ENCODE measurements around the gene UPK3A. TPM values are rescaled to one million over a fixed set of nuclear protein-coding genes. Genes with fewer than 3 reads are reported as not detected.

The UPK3A gene
- total RNA-seq, 4 donors from 2014 or later, result not detected

GRCh38 chr22:45285263-45286058 is 712 bp downstream of the UPK3A start:
- TF ChIP-seq POLR2A (IDR thresholded peaks at IDR 0.05), result no peak
- TF ChIP-seq CTCF (IDR thresholded peaks at IDR 0.05), result no peak
- peaks cover 0 to 8% of the 10 kb centered on the region in 2 donors for H3K4me1 ChIP-seq
- no peaks in the 10 kb centered on the region for H3K9me3 ChIP-seq
- H3K4me3 ChIP-seq, result no peak overlapping the region
- peaks cover 0 to 8% of the 10 kb centered on the region in 2 donors for H3K27me3 ChIP-seq
- no peaks in the 10 kb centered on the region for H3K36me3 ChIP-seq
- no peak for DNase-seq
- intact Hi-C loops (cut with DNase I; ENCODE audit: low total_unique reads), result no loop called here
- H3K27ac ChIP-seq, result no peak overlapping the region

DNA sequence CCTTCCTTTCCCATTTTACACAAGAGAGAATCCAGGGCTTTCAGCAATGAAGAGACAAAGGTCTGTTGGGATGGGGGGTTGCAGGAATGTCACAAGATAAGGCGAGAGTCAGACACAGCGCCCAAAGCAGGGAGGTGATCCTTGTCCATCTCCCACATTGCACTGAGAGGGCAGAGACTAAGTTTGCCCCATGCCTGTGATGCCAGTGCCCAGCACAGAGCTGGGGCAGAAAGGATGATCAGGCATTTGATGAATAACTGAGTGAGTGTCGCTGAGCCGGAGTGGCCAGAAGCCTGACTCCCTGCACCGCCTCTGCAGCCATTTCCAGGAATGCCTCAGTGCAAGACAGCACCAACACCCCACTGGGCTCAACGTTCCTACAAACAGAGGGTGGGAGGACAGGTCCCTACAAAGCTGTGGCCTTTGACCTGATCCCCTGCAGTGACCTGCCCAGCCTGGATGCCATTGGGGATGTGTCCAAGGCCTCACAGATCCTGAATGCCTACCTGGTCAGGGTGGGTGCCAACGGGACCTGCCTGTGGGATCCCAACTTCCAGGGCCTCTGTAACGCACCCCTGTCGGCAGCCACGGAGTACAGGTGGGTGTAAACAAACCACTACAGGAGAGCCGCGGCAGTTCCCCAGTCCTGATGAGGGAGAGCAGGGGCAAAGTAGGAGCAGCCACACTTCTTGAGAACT is 2.3 kb downstream of the UPK3A start:
- intact Hi-C loops (cut with DNase I; ENCODE audit: low total_unique reads), result no loop called here
- no peak for TF ChIP-seq POLR2A (IDR thresholded peaks at IDR 0.05)
- TF ChIP-seq CTCF (IDR thresholded peaks at IDR 0.05), result no peak
- Histone ChIP-seq H3K27ac (no peak overlapping the region), H3K27me3 (peaks cover 0 to 8% of the 10 kb centered on the region in 2 donors), H3K9me3 (no peaks in the 10 kb centered on the region), H3K4me3 (no peak overlapping the region), H3K36me3 (no peaks in the 10 kb centered on the region), H3K4me1 (peaks cover 0 to 8% of the 10 kb centered on the region in 2 donors)
- no peak for DNase-seq

GRCh38 chr22:45290410-45290936 is 5.7 kb downstream of the UPK3A start:
- no peak for DNase-seq
- TF ChIP-seq CTCF (IDR thresholded peaks at IDR 0.05) (no peak), POLR2A (IDR thresholded peaks at IDR 0.05) (no peak)
- no peaks in the 10 kb centered on the region for H3K36me3 ChIP-seq
- no peak overlapping the region for H3K27ac ChIP-seq
- H3K9me3 ChIP-seq, result no peaks in the 10 kb centered on the region
- intact Hi-C loops (cut with DNase I; ENCODE audit: low total_unique reads), result no loop called here
- no peak overlapping the region for H3K4me3 ChIP-seq
- no peaks in the 10 kb centered on the region for H3K27me3 ChIP-seq
- H3K4me1 ChIP-seq, result no peaks in the 10 kb centered on the region

- Histone ChIP-seq H3K4me1 (no peaks in the 10 kb centered on the region), H3K27me3 (no peaks in the 10 kb centered on the region), H3K36me3 (no peaks in the 10 kb centered on the region), H3K9me3 (no peaks in the 10 kb centered on the region), H3K4me3 (no peak overlapping the region), H3K27ac (no peak overlapping the region)
- no peak for DNase-seq
- TF ChIP-seq CTCF (IDR thresholded peaks at IDR 0.05) (no peak), POLR2A (IDR thresholded peaks at IDR 0.05) (no peak)
- intact Hi-C loops (cut with DNase I; ENCODE audit: low total_unique reads), result no loop called here
These were observed 6.5 kb downstream of the UPK3A start for GRCh38 chr22:45291061-45291930.
